Right atrium auricular region (tissue), 2 donors: ENCODE data around the gene CCDC87. TPM values are rescaled to one million over a fixed set of nuclear protein-coding genes. Genes with fewer than 3 reads are reported as not detected.

Source experiments
- DNase-seq: peaks from one replicate; pipeline ENCODE4 v3.0.0-alpha.2; 2019; ENCODE audit warnings: low spot score
- H3K27ac ChIP-seq, 2 donors: fragments of 200-600 bp; sonication (generic); 1 replicate in 1 of 2; 2 replicates in 1 of 2; pipeline ENCODE4 v1.5.1; 2016 to 2019
- H3K27me3 ChIP-seq, 2 donors: fragments of 200-600 bp; sonication (generic); one replicate each; pipeline versions ENCODE4 v1.5.1 to v1.6.0; 2017 to 2019
- H3K36me3 ChIP-seq: fragments of 200-600 bp; sonication (generic); one replicate; pipeline ENCODE4 v1.5.1; 2016
- H3K4me1 ChIP-seq, 2 donors: fragments of 200-600 bp; sonication (generic); one replicate each; pipeline versions ENCODE4 v1.5.1 to v1.6.0; 2017 to 2019
- H3K4me3 ChIP-seq, 2 donors: fragments of 200-600 bp; sonication (generic); 1 replicate in 1 of 2; 2 replicates in 1 of 2; pipeline ENCODE4 v1.5.1; 2017 to 2019; ENCODE audit warnings: mild to moderate bottlenecking in 1 of 2, moderate library complexity in 1 of 2
- H3K9me3 ChIP-seq, 2 donors: fragments of 200-600 bp; sonication (generic); one replicate each; pipeline ENCODE4 v1.5.1; 2019
- CTCF ChIP-seq, 2 donors: fragments of 200-600 bp; sonication (generic); IDR thresholded peaks; one replicate each; pipeline ENCODE4 v1.5.1; 2019; ENCODE audit warnings: antibody characterized with exemption in 2 of 2
- total RNA-seq, 2 donors: library from RNA; depleted of rRNA; stranded (reverse); fragments of >200 nt; gene quantifications; one replicate each; pipeline ENCODE4 v1.1.0, GENCODE V29; 2016

CCDC87 gene
- total RNA-seq, 2 donors from 2014 or later, result 0.26 to 0.86 TPM

GRCh38 chr11:66619080-66619554, 26.3 kb upstream of the CCDC87 start:
- peaks cover 0 to 72% of the 10 kb centered on the region in 2 donors for H3K4me1 ChIP-seq
- H3K4me3 ChIP-seq, result peak overlapping the region in 1 of 2 donors; percentile 83
- H3K27ac ChIP-seq, result peak overlapping the region; percentile 98 to 99
- H3K36me3 ChIP-seq, result peaks cover 16% of the 10 kb centered on the region
- no peak for DNase-seq
- no peaks in the 10 kb centered on the region for H3K27me3 ChIP-seq
- no peaks in the 10 kb centered on the region for H3K9me3 ChIP-seq
- no peak for TF ChIP-seq CTCF (IDR thresholded peaks at IDR 0.05)

GRCh38 chr11:66617155-66617834, 24.4 kb upstream of the CCDC87 start:
- Histone ChIP-seq H3K4me1 (peaks cover 0 to 54% of the 10 kb centered on the region in 2 donors), H3K9me3 (no peaks in the 10 kb centered on the region), H3K27me3 (no peaks in the 10 kb centered on the region), H3K27ac (peak overlapping the region; percentile 98 to 99), H3K36me3 (peaks cover 7% of the 10 kb centered on the region), H3K4me3 (peak overlapping the region; percentile 83 to 85)
- peak; percentile 82 for DNase-seq
- no peak for TF ChIP-seq CTCF (IDR thresholded peaks at IDR 0.05)

GRCh38 chr11:66616379-66617154, 23.7 kb upstream of the CCDC87 start, which contains the start of gene RBM14:
RBM14 (plus strand) TSS chr11:66616630; CDS start chr11:66616721, 91 bp downstream.
- H3K4me3 ChIP-seq, result peak within 1 kb of the TSS; percentile 83 to 85
- TF ChIP-seq CTCF (IDR thresholded peaks at IDR 0.05), result no peak
- no peaks in the 10 kb centered on the region for H3K9me3 ChIP-seq
- DNase-seq, result peak; percentile 99
- H3K36me3 ChIP-seq, result peaks cover 7% of the 10 kb centered on the region
- H3K27me3 ChIP-seq, result no peaks in the 10 kb centered on the region
- H3K27ac ChIP-seq, result peak within 1 kb of the TSS; percentile 98 to 99
- peaks cover 0 to 47% of the 10 kb centered on the region in 2 donors for H3K4me1 ChIP-seq

- DNase-seq, result no peak
- H3K27me3 ChIP-seq, result no peaks in the 10 kb centered on the region
- H3K27ac ChIP-seq, result peak overlapping the region in 1 of 2 donors; percentile 31
- H3K9me3 ChIP-seq, result no peaks in the 10 kb centered on the region
- H3K36me3 ChIP-seq, result peaks cover 7% of the 10 kb centered on the region
- H3K4me1 ChIP-seq, result peaks cover 0 to 25% of the 10 kb centered on the region in 2 donors
- no peak overlapping the region for H3K4me3 ChIP-seq
- no peak for TF ChIP-seq CTCF (IDR thresholded peaks at IDR 0.05)
These were observed 21.2 kb upstream of the CCDC87 start for GRCh38 chr11:66614073-66614472.

- no peaks in the 10 kb centered on the region for H3K36me3 ChIP-seq
- H3K4me1 ChIP-seq, result peaks cover 0 to 18% of the 10 kb centered on the region in 2 donors
- H3K27ac ChIP-seq, result no peak overlapping the region
- H3K4me3 ChIP-seq, result no peak overlapping the region
- H3K27me3 ChIP-seq, result no peaks in the 10 kb centered on the region
- H3K9me3 ChIP-seq, result no peaks in the 10 kb centered on the region
- DNase-seq, result no peak
- TF ChIP-seq CTCF (IDR thresholded peaks at IDR 0.05), result no peak
These were observed 19.6 kb upstream of the CCDC87 start for GRCh38 chr11:66612458-66612857.
